Keratinocyte (primary cell): Measurements from ENCODE around the gene DLG2. TPM values are rescaled to one million over a fixed set of nuclear protein-coding genes. Genes with fewer than 3 reads are reported as not detected.

Source experiments
- DNase-seq: peaks from one replicate; pipeline ENCODE4 v3.0.0-alpha.2; 2011; ENCODE audit warnings: low read depth, missing footprints, low spot score
- FAIRE-seq: peaks from 2 replicates; lab custom pipeline; 2011; peaks lifted over from hg19 to GRCh38; lab: Jason Lieb, UNC
- H2AFZ ChIP-seq: 2 replicates; pipeline ENCODE4 v1.6.0; 2012; ENCODE audit warnings: low read length, control low read depth, inconsistent platforms; ENCODE audit not compliant: control insufficient read depth
- H3K27ac ChIP-seq: 2 replicates; pipeline ENCODE4 v1.5.1; 2011; ENCODE audit warnings: low read length; ENCODE audit not compliant: control insufficient read depth, insufficient read depth
- H3K27me3 ChIP-seq: 3 replicates; pipeline ENCODE4 v1.6.0; 2011; ENCODE audit warnings: low read length; ENCODE audit not compliant: control insufficient read depth, insufficient read depth; ENCODE audit errors: extremely low read depth
- H3K36me3 ChIP-seq, 2 experiments: 2 replicates in 1 of 2; 3 replicates in 1 of 2; pipeline ENCODE4 v1.5.1; 2011; ENCODE audit warnings: low read length in 2 of 2, mild to moderate bottlenecking in 1 of 2; ENCODE audit not compliant: control insufficient read depth in 2 of 2, insufficient read depth in 2 of 2; ENCODE audit errors: extremely low read depth in 1 of 2
- H3K4me1 ChIP-seq: 3 replicates; pipeline ENCODE4 v1.5.1; 2011; ENCODE audit warnings: low read length; ENCODE audit not compliant: control insufficient read depth, insufficient read depth; ENCODE audit errors: extremely low read depth
- H3K4me2 ChIP-seq: 3 replicates; pipeline ENCODE4 v1.6.0; 2011; ENCODE audit warnings: low read depth, low read length; ENCODE audit not compliant: control insufficient read depth, insufficient read depth; ENCODE audit errors: extremely low read depth
- H3K4me3 ChIP-seq, 3 experiments: fragments of 200-600 bp in 1 of 3; sonication (generic) in 1 of 3; 2 replicates in 2 of 3; 3 replicates in 1 of 3; pipeline ENCODE4 v1.5.1; 2011 to 2016; ENCODE audit warnings: low read length in 3 of 3, mild to moderate bottlenecking in 3 of 3, control low read depth in 2 of 3, inconsistent platforms in 1 of 3, low read depth in 1 of 3, mixed read lengths in 1 of 3, mixed run types in 1 of 3, moderate library complexity in 1 of 3; ENCODE audit not compliant: control insufficient read depth in 2 of 3, insufficient read depth in 2 of 3; ENCODE audit errors: extremely low read depth in 1 of 3
- H3K79me2 ChIP-seq: 2 replicates; pipeline ENCODE4 v1.6.0; 2012; ENCODE audit warnings: low read length; ENCODE audit not compliant: control insufficient read depth, insufficient read depth
- H3K9ac ChIP-seq: 3 replicates; pipeline ENCODE4 v1.6.0; 2011; ENCODE audit warnings: low read length; ENCODE audit not compliant: control insufficient read depth, insufficient read depth; ENCODE audit errors: extremely low read depth
- H3K9me1 ChIP-seq: 3 replicates; pipeline ENCODE4 v1.6.0; 2011; ENCODE audit warnings: low read length; ENCODE audit not compliant: control insufficient read depth, insufficient read depth; ENCODE audit errors: extremely low read depth
- H3K9me3 ChIP-seq: 2 replicates; pipeline ENCODE4 v1.5.1; 2012; ENCODE audit warnings: low read depth, low read length; ENCODE audit not compliant: control insufficient read depth
- H4K20me1 ChIP-seq: 3 replicates; pipeline ENCODE4 v1.6.0; 2011; ENCODE audit warnings: low read length; ENCODE audit not compliant: control insufficient read depth, insufficient read depth; ENCODE audit errors: extremely low read depth
- EZH2 ChIP-seq: IDR thresholded peaks from one replicate; pipeline ENCODE4 v1.6.1; 2012; ENCODE audit warnings: inconsistent platforms, mild to moderate bottlenecking, low read length, moderate library complexity
- dilution Hi-C: fragments of 300-500 bp; cut with MboI; formaldehyde crosslinking; loops from one replicate; pipeline ENCODE4 v1.7.0; 2020; ENCODE audit warnings: low sequenced_read_pairs; ENCODE audit not compliant: extremely low pct_ligation_motif_present
- polyA plus RNA-seq, 5 experiments: library from polyadenylated mRNA; depleted of rRNA in 3 of 5; stranded (reverse) in 3 of 5; stranded (forward) in 1 of 5; unstranded in 1 of 5; fragments of >200 nt; gene quantifications; 1 replicate in 1 of 5; 2 replicates in 3 of 5; 3 replicates in 1 of 5; pipeline versions ENCODE4 v1.2.1 to v1.2.3, GENCODE V29; 2011 to 2012; ENCODE audit warnings: missing spikeins in 2 of 5, low read depth in 1 of 5, low replicate concordance in 1 of 5
- TF ChIP-seq, protein P1 (sequence below), 3 experiments: IDR thresholded peaks in 1 of 3; conservative IDR thresholded peaks in 1 of 3; optimal IDR thresholded peaks in 1 of 3; 2 replicates in 2 of 3; 3 replicates in 1 of 3; pipeline versions ENCODE3 to v1.5.1; 2011; ENCODE audit warnings: low read length in 3 of 3, mild to moderate bottlenecking in 3 of 3, moderate library complexity in 2 of 3, control low read depth in 1 of 3, inconsistent platforms in 1 of 3; ENCODE audit not compliant: insufficient read depth in 2 of 3; ENCODE audit errors: extremely low read depth in 1 of 3

Gene DLG2
- polyA plus RNA-seq, 1 donor (not counting 4 experiments of a cell fraction or from before 2014, with no cell fraction given), result 0.55 TPM

GRCh38 chr11:83881428-83881827 is 1745.7 kb downstream of the DLG2 start:
- no peak overlapping the region for H3K4me3 ChIP-seq
- TF ChIP-seq EZH2, result no peak
- dilution Hi-C loops, result no loop called here

GRCh38 chr11:83871054-83871453 is 1756.1 kb downstream of the DLG2 start:
- DNase-seq, result no peak
- Histone ChIP-seq H3K79me2 (no peaks in the 10 kb centered on the region), H3K27me3 (no peaks in the 10 kb centered on the region), H3K27ac (no peak overlapping the region), H3K4me2 (no peak overlapping the region), H3K4me1 (peaks cover 3% of the 10 kb centered on the region), H2AFZ (no peak overlapping the region), H3K4me3 (no peak overlapping the region), H4K20me1 (no peaks in the 10 kb centered on the region), H3K9ac (no peak overlapping the region), H3K9me1 (no peaks in the 10 kb centered on the region), H3K36me3 (no peaks in the 10 kb centered on the region), H3K9me3 (no peaks in the 10 kb centered on the region)
- dilution Hi-C loops, result no loop called here
- no peak for FAIRE-seq
- TF ChIP-seq, protein P1, sequence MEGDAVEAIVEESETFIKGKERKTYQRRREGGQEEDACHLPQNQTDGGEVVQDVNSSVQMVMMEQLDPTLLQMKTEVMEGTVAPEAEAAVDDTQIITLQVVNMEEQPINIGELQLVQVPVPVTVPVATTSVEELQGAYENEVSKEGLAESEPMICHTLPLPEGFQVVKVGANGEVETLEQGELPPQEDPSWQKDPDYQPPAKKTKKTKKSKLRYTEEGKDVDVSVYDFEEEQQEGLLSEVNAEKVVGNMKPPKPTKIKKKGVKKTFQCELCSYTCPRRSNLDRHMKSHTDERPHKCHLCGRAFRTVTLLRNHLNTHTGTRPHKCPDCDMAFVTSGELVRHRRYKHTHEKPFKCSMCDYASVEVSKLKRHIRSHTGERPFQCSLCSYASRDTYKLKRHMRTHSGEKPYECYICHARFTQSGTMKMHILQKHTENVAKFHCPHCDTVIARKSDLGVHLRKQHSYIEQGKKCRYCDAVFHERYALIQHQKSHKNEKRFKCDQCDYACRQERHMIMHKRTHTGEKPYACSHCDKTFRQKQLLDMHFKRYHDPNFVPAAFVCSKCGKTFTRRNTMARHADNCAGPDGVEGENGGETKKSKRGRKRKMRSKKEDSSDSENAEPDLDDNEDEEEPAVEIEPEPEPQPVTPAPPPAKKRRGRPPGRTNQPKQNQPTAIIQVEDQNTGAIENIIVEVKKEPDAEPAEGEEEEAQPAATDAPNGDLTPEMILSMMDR (optimal IDR thresholded peaks at IDR 0.05 in 1 of 3, IDR thresholded peaks at IDR 0.05 in 1 of 3, conservative IDR thresholded peaks at IDR 0.05 in 1 of 3; ENCODE audit: extremely low read depth in 1 of 3, insufficient read depth in 2 of 3, low read length in 3 of 3), result no peak
- TF ChIP-seq EZH2, result no peak

More at GRCh38 chr11:83881428-83881827, 1745.7 kb downstream of the DLG2 start:
- DNase-seq (no peak), FAIRE-seq (no peak)
- no peaks in the 10 kb centered on the region for H4K20me1 ChIP-seq
- H3K27me3 ChIP-seq, result no peaks in the 10 kb centered on the region
- no peak overlapping the region for H3K4me2 ChIP-seq
- H3K9me1 ChIP-seq, result no peaks in the 10 kb centered on the region
- H3K9me3 ChIP-seq, result no peaks in the 10 kb centered on the region
- no peak overlapping the region for H3K9ac ChIP-seq
- no peaks in the 10 kb centered on the region for H3K4me1 ChIP-seq
- no peaks in the 10 kb centered on the region for H3K79me2 ChIP-seq
- no peaks in the 10 kb centered on the region for H3K36me3 ChIP-seq
- no peak overlapping the region for H3K27ac ChIP-seq
- H2AFZ ChIP-seq, result no peak overlapping the region

- TF ChIP-seq, protein P1 (optimal IDR thresholded peaks at IDR 0.05 in 1 of 3, IDR thresholded peaks at IDR 0.05 in 1 of 3, conservative IDR thresholded peaks at IDR 0.05 in 1 of 3; ENCODE audit: extremely low read depth in 1 of 3, insufficient read depth in 2 of 3, low read length in 3 of 3), result no peak
- TF ChIP-seq EZH2, result no peak
- dilution Hi-C loops, result no loop called here
- Histone ChIP-seq H3K79me2 (no peaks in the 10 kb centered on the region), H2AFZ (no peak overlapping the region), H3K4me1 (peaks cover 26% of the 10 kb centered on the region), H3K9me1 (no peaks in the 10 kb centered on the region), H3K4me3 (no peak overlapping the region), H3K36me3 (no peaks in the 10 kb centered on the region), H3K27ac (no peak overlapping the region), H4K20me1 (no peaks in the 10 kb centered on the region), H3K9me3 (no peaks in the 10 kb centered on the region), H3K9ac (no peak overlapping the region), H3K27me3 (no peaks in the 10 kb centered on the region), H3K4me2 (no peak overlapping the region)
- DNase-seq (no peak), FAIRE-seq (no peak)
Measured at GRCh38 chr11:83866655-83867054, 1760.5 kb downstream of the DLG2 start.
